GM12878 (cell line): ENCODE data around the gene FMNL2. TPM values are rescaled to one million over a fixed set of nuclear protein-coding genes. Genes with fewer than 3 reads are reported as not detected.
A peak's percentile ranks its signal among the peaks of the same experiment; 100 is the strongest.

Experiments
- ATAC-seq: fragments of 200-7000 bp; cut with Tn5 transposase; 3 replicates; pipeline ENCODE4 v1.9.1; 2020; ENCODE audit warnings: mild to moderate bottlenecking, moderate library complexity
- BruUV-seq: library from RNA; stranded (reverse); fragments of 400-500 nt; replicated peaks from 2 replicates; lab custom pipeline; 2021; lab: Mats Ljungman, UMichigan
- CTCF ChIA-PET: fragments of 300-600 bp; sonication (Branson Sonifier 250); formaldehyde crosslinking; extraction: SDS; loops from one replicate; lab custom pipeline; 2021; ENCODE audit warnings: inconsistent platforms; lab: Yijun Ruan, JAX
- POLR2A ChIA-PET: fragments of 350-600 bp; formaldehyde crosslinking; extraction: SDS; loops from one replicate; lab custom pipeline; 2021; ENCODE audit warnings: inconsistent platforms; lab: Charles Lee
- RAD21 ChIA-PET: fragments of 300-600 bp; sonication (Branson Sonifier 250); formaldehyde crosslinking; loops from one replicate; lab custom pipeline; 2023; ENCODE audit warnings: antibody characterized with exemption; ENCODE audit not compliant: unreplicated experiment; lab: Charles Lee
- SMC1A ChIA-PET: fragments of 300-600 bp; sonication (Branson Sonifier 250); formaldehyde crosslinking; loops from one replicate; lab custom pipeline; 2023; ENCODE audit not compliant: unreplicated experiment, uncharacterized antibody; lab: Charles Lee
- DNase-seq: peaks from one replicate; pipeline ENCODE4 v3.0.0-alpha.2; 2011; ENCODE audit warnings: low read depth, low spot score
- FAIRE-seq: peaks from 3 replicates; lab custom pipeline; 2011; peaks lifted over from hg19 to GRCh38; lab: Jason Lieb, UNC
- H2AFZ ChIP-seq: 2 replicates; pipeline ENCODE4 v1.6.0; 2011; ENCODE audit warnings: low read depth, low read length, control low read depth; ENCODE audit not compliant: control insufficient read depth
- H3K27ac ChIP-seq: 2 replicates; pipeline ENCODE4 v1.5.1; 2011; ENCODE audit warnings: control low read depth; ENCODE audit not compliant: control insufficient read depth, insufficient read depth
- H3K27me3 ChIP-seq, 2 experiments: replicated peaks in 1 of 2; 2 replicates each; pipeline versions ENCODE4 v1.6.0 to v1.6.1; 2011; ENCODE audit warnings: low read length in 1 of 2; ENCODE audit not compliant: control insufficient read depth in 2 of 2, insufficient read depth in 2 of 2
- H3K36me3 ChIP-seq, 2 experiments: 2 replicates each; pipeline ENCODE4 v1.5.1; 2011; ENCODE audit warnings: low read length in 1 of 2; ENCODE audit not compliant: control insufficient read depth in 2 of 2, insufficient read depth in 2 of 2
- H3K4me1 ChIP-seq: 2 replicates; pipeline ENCODE4 v1.6.1; 2011; ENCODE audit warnings: mild to moderate bottlenecking, low read length, moderate library complexity, mixed read lengths; ENCODE audit not compliant: control insufficient read depth, insufficient read depth
- H3K4me2 ChIP-seq: 2 replicates; pipeline ENCODE4 v1.6.0; 2011; ENCODE audit warnings: control low read depth; ENCODE audit not compliant: control insufficient read depth, insufficient read depth
- H3K4me3 ChIP-seq: fragments of 200-600 bp; sonication (generic); 2 replicates; pipeline ENCODE4 v1.5.1; 2016
- H3K79me2 ChIP-seq: 2 replicates; pipeline ENCODE4 v1.6.0; 2011; ENCODE audit warnings: low read length; ENCODE audit not compliant: control insufficient read depth, insufficient read depth
- H3K9ac ChIP-seq: 2 replicates; pipeline ENCODE4 v1.8.0; 2011; ENCODE audit warnings: low read length, control low read depth, mixed read lengths; ENCODE audit not compliant: control insufficient read depth, insufficient read depth
- H3K9me3 ChIP-seq: replicated peaks from 3 replicates; pipeline ENCODE4 v1.5.1; 2011; ENCODE audit warnings: mild to moderate bottlenecking, low read length; ENCODE audit not compliant: control insufficient read depth, insufficient read depth
- H4K20me1 ChIP-seq: 2 replicates; pipeline ENCODE4 v1.6.0; 2011; ENCODE audit not compliant: control insufficient read depth, insufficient read depth
- ATF7 ChIP-seq: fragments of 450-650 bp; IDR thresholded peaks from 2 replicates; pipeline ENCODE4 v1.6.1; 2016; ENCODE audit warnings: low read depth, mild to moderate bottlenecking
- BCL11A ChIP-seq: IDR thresholded peaks from 2 replicates; pipeline ENCODE4 v1.6.1; 2011; ENCODE audit warnings: low read depth, low read length
- BCL3 ChIP-seq: IDR thresholded peaks from 2 replicates; pipeline ENCODE4 v1.6.1; 2011; ENCODE audit warnings: borderline replicate concordance, low read depth, mild to moderate bottlenecking, moderate library complexity, low read length; ENCODE audit not compliant: insufficient read depth, poor library complexity, severe bottlenecking
- BRCA1 ChIP-seq: IDR thresholded peaks from 2 replicates; pipeline ENCODE4 v1.6.1; 2011; ENCODE audit warnings: low read depth, low read length, improper control_type of control experiment
- EGR1 ChIP-seq, 2 experiments: IDR thresholded peaks; 1 replicate in 1 of 2; 2 replicates in 1 of 2; pipeline ENCODE4 v1.6.1; 2011 to 2012; ENCODE audit warnings: low read depth in 2 of 2, low read length in 2 of 2, borderline replicate concordance in 1 of 2, mild to moderate bottlenecking in 1 of 2, moderate library complexity in 1 of 2
- FOXM1 ChIP-seq: IDR thresholded peaks from 2 replicates; pipeline ENCODE4 v1.6.1; 2012; ENCODE audit warnings: low read depth, mild to moderate bottlenecking, inconsistent platforms, low read length, moderate library complexity
- HDAC2 ChIP-seq: fragments of 200-600 bp; sonication (generic); IDR thresholded peaks from 2 replicates; pipeline ENCODE4 v1.6.1; 2017
- HDAC6 ChIP-seq: fragments of 200-600 bp; sonication (generic); IDR thresholded peaks from one replicate; pipeline ENCODE4 v1.8.0; 2017; ENCODE audit warnings: antibody characterized with exemption; ENCODE audit not compliant: unreplicated experiment
- KLF5 ChIP-seq: fragments of 450-650 bp; IDR thresholded peaks from 2 replicates; pipeline ENCODE4 v1.6.1; 2014; ENCODE audit warnings: mild to moderate bottlenecking; ENCODE audit not compliant: partially characterized antibody
- POLR2A ChIP-seq: IDR thresholded peaks from 2 replicates; pipeline ENCODE4 v1.6.1; 2011; ENCODE audit warnings: low read depth, mild to moderate bottlenecking, low read length
- RBBP5 ChIP-seq: fragments of 200-600 bp; sonication (generic); conservative IDR thresholded peaks from 2 replicates; pipeline ENCODE4 v1.6.1; 2016
- SREBF2 ChIP-seq: IDR thresholded peaks from 2 replicates; pipeline ENCODE4 v1.6.1; 2012; ENCODE audit warnings: mild to moderate bottlenecking, low read length
- SRF ChIP-seq, 2 experiments: IDR thresholded peaks; 2 replicates each; pipeline ENCODE4 v1.6.1; 2011; ENCODE audit warnings: low read depth in 2 of 2, low read length in 2 of 2, mild to moderate bottlenecking in 1 of 2, moderate library complexity in 1 of 2
- SUPT20H ChIP-seq: IDR thresholded peaks from 2 replicates; pipeline ENCODE4 v1.6.1; 2011; ENCODE audit warnings: low read depth, mild to moderate bottlenecking, low read length, moderate library complexity, borderline replicate concordance; ENCODE audit not compliant: control insufficient read depth
- ZNF274 ChIP-seq: IDR thresholded peaks from one replicate; pipeline ENCODE4 v1.8.0; 2011; ENCODE audit not compliant: insufficient read length, insufficient read depth
- WGBS: methylation state at CpG from one replicate; pipeline ENCODE4 v1.1.6; 2016; ENCODE audit warnings: low lambda C conversion rate; ENCODE audit not compliant: insufficient replicate concordance, insufficient coverage; ENCODE audit errors: missing lambda C conversion rate; 5-methylcytosine and 5-hydroxymethylcytosine counted together
- in situ Hi-C: fragments of 300-500 bp; cut with MboI; formaldehyde crosslinking; loops from 9 replicates; pipeline ENCODE4 v1.14.3; 2018; ENCODE audit warnings: mixed read lengths
- intact Hi-C: fragments of 100-400 bp; cut with micrococcal nuclease; formaldehyde crosslinking; loops from one replicate; pipeline ENCODE4 v1.14.2; 2022; ENCODE audit not compliant: unreplicated experiment
- polyA plus RNA-seq, 11 experiments: library from polyadenylated mRNA; depleted of rRNA in 4 of 11; unstranded in 6 of 11; stranded (reverse) in 5 of 11; fragments of >200 nt; fragmentation: Nextera tagmentation in 4 of 11; fragmentation: Illumina TruSeq in 1 of 11; extraction: Ambion mirVana in 4 of 11; extraction: Trizol in 1 of 11; gene quantifications; 1 replicate in 1 of 11; 2 replicates in 10 of 11; pipeline versions ENCODE4 v1.2.1 to v1.2.3, GENCODE V29; 2011 to 2016; ENCODE audit warnings: inconsistent platforms in 2 of 11, missing spikeins in 2 of 11, low read depth in 1 of 11
- total RNA-seq, 4 experiments: library from RNA; depleted of rRNA in 3 of 4; stranded (reverse); fragments of >200 nt in 3 of 4; fragmentation: Illumina TruSeq in 1 of 4; extraction: Trizol in 1 of 4; gene quantifications; 2 replicates each; pipeline versions ENCODE4 v1.2.1 to v1.2.3, GENCODE V29; 2013 to 2021
- TF ChIP-seq, protein P1 (sequence below): fragments of 450-650 bp; IDR thresholded peaks from 2 replicates; pipeline ENCODE4 v1.6.1; 2016; ENCODE audit warnings: mild to moderate bottlenecking

The FMNL2 gene
- total and polyA plus RNA-seq, 10 of the 15 experiments (the other 5 are each of a cell fraction or from before 2014, with no cell fraction given): 0.13 to 9.9 (median 0.35) TPM

GRCh38 chr2:152460567-152460966 is 125.6 kb downstream of the FMNL2 start (continued):
- TF ChIP-seq BCL3 (no peak), SUPT20H (no peak)

- H3K9ac ChIP-seq: no peak overlapping the region
- no peak overlapping the region for H3K4me3 ChIP-seq
- no peak overlapping the region for H3K4me2 ChIP-seq
- H3K27ac ChIP-seq: no peak overlapping the region
- ChIA-PET SMC1A (interaction anchor here (0.7 to 2.6 kb wide), 9 partner anchors 8 to 166 kb away, joined by 3 to 10 read pairs (median 4); no protein-coding TSS in a partner anchor), RAD21 (interaction anchor here (0.9 to 2.1 kb wide), 4 partner anchors 16 to 286 kb away, joined by 3 to 11 read pairs (median 4); partner anchors contain the start of gene STAM2), CTCF (interaction anchor here (1.1 to 2.3 kb wide), 2 partner anchors 16 to 173 kb away, joined by 3 to 7 read pairs; no protein-coding TSS in a partner anchor), POLR2A (interaction anchor here (1.3 kb wide), 1 partner anchor 55 kb away, joined by 5 read pairs; no protein-coding TSS in a partner anchor)
- no peak for FAIRE-seq
- H3K79me2 ChIP-seq: no peaks in the 10 kb centered on the region
- no peaks in the 10 kb centered on the region for H3K36me3 ChIP-seq
- H3K9me3 ChIP-seq: no peaks in the 10 kb centered on the region
- in situ Hi-C loops: no loop called here
- no peaks in the 10 kb centered on the region for H4K20me1 ChIP-seq
- BruUV-seq: no TSS peak
- DNase-seq: no peak
- TF ChIP-seq SREBF2 (no peak), ATF7 (no peak), POLR2A (no peak), HDAC2 (no peak), BRCA1 (no peak), EGR1 (IDR thresholded peaks at IDR 0.05; ENCODE audit: borderline replicate concordance in 1 of 2, low read depth in 2 of 2, low read length in 2 of 2) (no peak), BCL11A (no peak), ZNF274 (no peak), RBBP5 (no peak), SRF (IDR thresholded peaks at IDR 0.05; ENCODE audit: low read depth in 2 of 2, low read length in 2 of 2) (no peak), KLF5 (no peak), HDAC6 (no peak), FOXM1 (no peak)
- TF ChIP-seq, protein P1, sequence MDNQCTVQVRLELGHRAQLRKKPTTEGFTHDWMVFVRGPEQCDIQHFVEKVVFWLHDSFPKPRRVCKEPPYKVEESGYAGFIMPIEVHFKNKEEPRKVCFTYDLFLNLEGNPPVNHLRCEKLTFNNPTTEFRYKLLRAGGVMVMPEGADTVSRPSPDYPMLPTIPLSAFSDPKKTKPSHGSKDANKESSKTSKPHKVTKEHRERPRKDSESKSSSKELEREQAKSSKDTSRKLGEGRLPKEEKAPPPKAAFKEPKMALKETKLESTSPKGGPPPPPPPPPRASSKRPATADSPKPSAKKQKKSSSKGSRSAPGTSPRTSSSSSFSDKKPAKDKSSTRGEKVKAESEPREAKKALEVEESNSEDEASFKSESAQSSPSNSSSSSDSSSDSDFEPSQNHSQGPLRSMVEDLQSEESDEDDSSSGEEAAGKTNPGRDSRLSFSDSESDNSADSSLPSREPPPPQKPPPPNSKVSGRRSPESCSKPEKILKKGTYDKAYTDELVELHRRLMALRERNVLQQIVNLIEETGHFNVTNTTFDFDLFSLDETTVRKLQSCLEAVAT: no peak
- no peak overlapping the region for H2AFZ ChIP-seq
- 0 out of 3 replicates have a peak, but pooled peaks have one; percentile 8 for ATAC-seq
- peaks cover 12% of the 10 kb centered on the region for H3K4me1 ChIP-seq
- no peaks in the 10 kb centered on the region for H3K27me3 ChIP-seq
- intact Hi-C loops: loop anchor here (10.0 kb wide), 1 partner anchor 287 kb away; the partner anchor contains the start of gene STAM2
- 17% methylated on average over 3 of the region's 3 CpGs for WGBS
Observed at GRCh38 chr2:152462120-152462519, 127.1 kb downstream of the FMNL2 start.
